ENCODE data around the gene AWAT1.
"Not testable (repeated sequence)": the region's sequence is repeated elsewhere in the genome, so short reads cannot be mapped to it uniquely, and the experiment has no call there.

Gene AWAT1

GRCh38 chrX:70208479-70208878 is 26.0 kb upstream of the AWAT1 start:
- Histone ChIP-seq H3K27ac (ENCODE audit: low read length) (no peak overlapping the region), H3K4me1 (ENCODE audit: low read length) (no peaks in the 10 kb centered on the region), H3K4me2 (ENCODE audit: low read length) (no peak overlapping the region), H3K27me3 (ENCODE audit: low read depth, low read length) (no peaks in the 10 kb centered on the region), H3K36me3 (replicated peaks; ENCODE audit: low read depth, low read length) (no peaks in the 10 kb centered on the region), H3K9ac (ENCODE audit: low read length) (no peak overlapping the region), H3K9me3 (ENCODE audit: insufficient read depth, low read length) (no peaks in the 10 kb centered on the region), H3K4me3 (ENCODE audit: low read length) (no peak overlapping the region), H4K20me1 (ENCODE audit: insufficient read depth, low read length) (no peaks in the 10 kb centered on the region), H3K79me2 (ENCODE audit: low read length) (no peaks in the 10 kb centered on the region), H2AFZ (ENCODE audit: low read depth, low read length) (no peak overlapping the region)
- TF ChIP-seq EZH2phosphoT487 (IDR thresholded peaks at IDR 0.05; ENCODE audit: low read depth) (no peak), CTCF (IDR thresholded peaks at IDR 0.05; ENCODE audit: low read depth, low read length) (no peak)

- not testable (repeated sequence) for H3K36me3 ChIP-seq (replicated peaks; ENCODE audit: low read depth, low read length); H3K9me3 ChIP-seq (ENCODE audit: insufficient read depth, low read length); H3K9ac ChIP-seq (ENCODE audit: low read length); H3K4me1 ChIP-seq (ENCODE audit: low read length); H3K4me2 ChIP-seq (ENCODE audit: low read length); H4K20me1 ChIP-seq (ENCODE audit: insufficient read depth, low read length); H3K27ac ChIP-seq (ENCODE audit: low read length); H3K27me3 ChIP-seq (ENCODE audit: low read depth, low read length); H2AFZ ChIP-seq (ENCODE audit: low read depth, low read length); H3K79me2 ChIP-seq (ENCODE audit: low read length); H3K4me3 ChIP-seq (ENCODE audit: low read length)
Observed at GRCh38 chrX:70209570-70209969, 24.9 kb upstream of the AWAT1 start.

GRCh38 chrX:70219938-70220764 is 14.3 kb upstream of the AWAT1 start:
- Histone ChIP-seq H3K4me2 (ENCODE audit: low read length) (no peak overlapping the region), H3K79me2 (ENCODE audit: low read length) (no peaks in the 10 kb centered on the region), H3K27ac (ENCODE audit: low read length) (no peak overlapping the region), H3K4me3 (ENCODE audit: low read length) (no peak overlapping the region), H3K36me3 (replicated peaks; ENCODE audit: low read depth, low read length) (no peaks in the 10 kb centered on the region), H3K9me3 (ENCODE audit: insufficient read depth, low read length) (no peaks in the 10 kb centered on the region), H3K9ac (ENCODE audit: low read length) (no peak overlapping the region), H2AFZ (ENCODE audit: low read depth, low read length) (no peak overlapping the region), H4K20me1 (ENCODE audit: insufficient read depth, low read length) (no peaks in the 10 kb centered on the region), H3K27me3 (ENCODE audit: low read depth, low read length) (no peaks in the 10 kb centered on the region), H3K4me1 (ENCODE audit: low read length) (no peaks in the 10 kb centered on the region)
- TF ChIP-seq EZH2phosphoT487 (IDR thresholded peaks at IDR 0.05; ENCODE audit: low read depth) (no peak), CTCF (IDR thresholded peaks at IDR 0.05; ENCODE audit: low read depth, low read length) (no peak)

- H3K4me3 ChIP-seq (ENCODE audit: low read length): no peak overlapping the region
- no peaks in the 10 kb centered on the region for H3K79me2 ChIP-seq (ENCODE audit: low read length)
- no peak for TF ChIP-seq EZH2phosphoT487 (IDR thresholded peaks at IDR 0.05; ENCODE audit: low read depth)
- no peak for TF ChIP-seq CTCF (IDR thresholded peaks at IDR 0.05; ENCODE audit: low read depth, low read length)
- H3K4me1 ChIP-seq (ENCODE audit: low read length): no peaks in the 10 kb centered on the region
- H3K9me3 ChIP-seq (ENCODE audit: insufficient read depth, low read length): no peaks in the 10 kb centered on the region
- H3K27ac ChIP-seq (ENCODE audit: low read length): no peak overlapping the region
- H4K20me1 ChIP-seq (ENCODE audit: insufficient read depth, low read length): no peaks in the 10 kb centered on the region
- H2AFZ ChIP-seq (ENCODE audit: low read depth, low read length): no peak overlapping the region
- H3K4me2 ChIP-seq (ENCODE audit: low read length): no peak overlapping the region
- H3K36me3 ChIP-seq (replicated peaks; ENCODE audit: low read depth, low read length): no peaks in the 10 kb centered on the region
- no peak overlapping the region for H3K9ac ChIP-seq (ENCODE audit: low read length)
- no peaks in the 10 kb centered on the region for H3K27me3 ChIP-seq (ENCODE audit: low read depth, low read length)
Observed at GRCh38 chrX:70226048-70226447, 8.4 kb upstream of the AWAT1 start.

Measured in OCI-LY3 (cell line).